ENCODE measurements around the gene CST5. TPM values are rescaled to one million over a fixed set of nuclear protein-coding genes. Genes with fewer than 3 reads are reported as not detected.
"Not testable (repeated sequence)": the region's sequence is repeated elsewhere in the genome, so short reads cannot be mapped to it uniquely, and the experiment has no call there.

CST5 gene
- total and polyA plus RNA-seq, 4 donors = 0.37 to 0.65 (median 0.55) TPM; not detected in 1

DNA sequence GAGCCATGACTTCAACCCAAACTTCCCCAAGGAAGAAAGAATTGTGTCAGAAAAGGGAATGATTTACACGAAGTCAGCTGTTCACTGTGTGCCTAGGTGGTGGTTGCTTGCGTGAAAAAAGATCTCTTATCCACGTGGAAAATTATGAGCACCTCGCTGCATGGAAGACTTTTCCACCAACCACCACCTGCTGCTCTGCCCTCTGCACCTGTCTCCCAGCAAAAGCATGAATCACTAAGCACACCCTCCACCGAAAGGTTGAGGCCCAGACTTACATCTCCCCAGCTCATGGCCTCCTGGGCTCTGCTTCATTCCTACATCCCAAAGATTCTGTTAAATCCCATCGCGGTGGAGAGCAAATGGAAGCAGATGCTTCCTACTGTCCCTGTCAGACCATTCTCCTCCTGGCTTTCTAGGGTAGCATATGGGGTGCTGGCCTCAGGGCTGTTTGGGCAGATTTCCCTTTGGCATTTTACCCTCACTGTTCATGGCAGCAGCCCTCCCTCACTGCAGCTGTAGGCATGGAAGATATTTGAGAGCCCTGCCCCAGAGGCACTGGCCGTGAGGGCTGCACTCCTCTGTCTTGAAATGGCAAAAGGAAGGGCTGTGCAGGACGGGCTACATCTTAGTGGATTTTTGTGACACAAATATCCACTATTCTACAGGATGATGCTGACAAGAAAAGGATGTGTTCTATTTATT, 37.6 kb upstream of the CST5 start:
- no peak overlapping the region for H3K9ac ChIP-seq (ENCODE audit: insufficient read depth in 1 of 2, low read length in 2 of 2)
- ATAC-seq (ENCODE audit: insufficient read depth, low FRiP score) (no peak), DNase-seq (no peak)
- no peak overlapping the region for H3K27ac ChIP-seq (ENCODE audit: low read depth in 1 of 2, low read length in 1 of 2)
- H3K36me3 ChIP-seq (ENCODE audit: control insufficient read depth in 4 of 4, insufficient read depth in 4 of 4, low read length in 4 of 4) = no peaks in the 10 kb centered on the region
- WGBS, 2 donors = 87 to 88% methylated on average over 9 of the region's 9 CpGs
- H3K4me1 ChIP-seq (ENCODE audit: control insufficient read depth in 5 of 5, insufficient read depth in 5 of 5, low read length in 5 of 5) = peaks cover 0 to 6% (median 4%) of the 10 kb centered on the region in 5 donors
- no peak overlapping the region for H3K4me3 ChIP-seq
- TF ChIP-seq, protein P1, sequence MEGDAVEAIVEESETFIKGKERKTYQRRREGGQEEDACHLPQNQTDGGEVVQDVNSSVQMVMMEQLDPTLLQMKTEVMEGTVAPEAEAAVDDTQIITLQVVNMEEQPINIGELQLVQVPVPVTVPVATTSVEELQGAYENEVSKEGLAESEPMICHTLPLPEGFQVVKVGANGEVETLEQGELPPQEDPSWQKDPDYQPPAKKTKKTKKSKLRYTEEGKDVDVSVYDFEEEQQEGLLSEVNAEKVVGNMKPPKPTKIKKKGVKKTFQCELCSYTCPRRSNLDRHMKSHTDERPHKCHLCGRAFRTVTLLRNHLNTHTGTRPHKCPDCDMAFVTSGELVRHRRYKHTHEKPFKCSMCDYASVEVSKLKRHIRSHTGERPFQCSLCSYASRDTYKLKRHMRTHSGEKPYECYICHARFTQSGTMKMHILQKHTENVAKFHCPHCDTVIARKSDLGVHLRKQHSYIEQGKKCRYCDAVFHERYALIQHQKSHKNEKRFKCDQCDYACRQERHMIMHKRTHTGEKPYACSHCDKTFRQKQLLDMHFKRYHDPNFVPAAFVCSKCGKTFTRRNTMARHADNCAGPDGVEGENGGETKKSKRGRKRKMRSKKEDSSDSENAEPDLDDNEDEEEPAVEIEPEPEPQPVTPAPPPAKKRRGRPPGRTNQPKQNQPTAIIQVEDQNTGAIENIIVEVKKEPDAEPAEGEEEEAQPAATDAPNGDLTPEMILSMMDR (IDR thresholded peaks at IDR 0.05; ENCODE audit: control extremely low read depth, extremely low read depth) = no peak
- H3K9me3 ChIP-seq (ENCODE audit: control insufficient read depth in 4 of 4, insufficient read depth in 3 of 4, low read length in 3 of 4) = peaks cover 0 to 2% (median 0%) of the 10 kb centered on the region in 4 donors
- no peaks in the 10 kb centered on the region for H3K27me3 ChIP-seq (ENCODE audit: control insufficient read depth in 3 of 3, insufficient read depth in 3 of 3, low read length in 2 of 3)

DNA sequence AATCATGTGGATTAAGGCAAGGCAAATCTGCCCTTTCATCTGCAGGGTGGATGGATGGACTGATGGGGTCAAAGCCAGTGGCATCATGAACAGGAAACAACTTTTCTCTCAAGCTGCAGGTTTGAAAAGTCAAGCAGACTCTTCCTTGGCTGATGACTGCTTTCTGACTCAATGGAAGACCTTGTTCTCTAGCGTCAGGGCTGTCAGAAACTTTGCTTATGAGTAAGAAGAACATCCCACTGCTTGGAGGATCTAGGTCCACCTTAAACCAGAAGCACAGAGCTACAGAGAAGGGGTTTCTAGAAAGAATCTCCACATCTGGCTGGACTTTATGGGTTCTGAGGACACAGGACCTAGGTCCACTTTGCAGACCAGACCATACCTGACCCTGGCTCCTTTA, 36.3 kb upstream of the CST5 start:
- WGBS, 2 donors = 73 to 83% methylated on average over 1 of the region's 1 CpG
- H3K9me3 ChIP-seq (ENCODE audit: control insufficient read depth in 4 of 4, insufficient read depth in 3 of 4, low read length in 3 of 4) = peaks cover 0 to 2% (median 0%) of the 10 kb centered on the region in 4 donors
- ATAC-seq (ENCODE audit: insufficient read depth, low FRiP score) (no peak), DNase-seq (no peak)
- H3K36me3 ChIP-seq (ENCODE audit: control insufficient read depth in 4 of 4, insufficient read depth in 4 of 4, low read length in 4 of 4) = no peaks in the 10 kb centered on the region
- H3K4me3 ChIP-seq = no peak overlapping the region
- H3K4me1 ChIP-seq (ENCODE audit: control insufficient read depth in 5 of 5, insufficient read depth in 5 of 5, low read length in 5 of 5) = peaks cover 0 to 6% (median 4%) of the 10 kb centered on the region in 5 donors
- H3K27ac ChIP-seq (ENCODE audit: low read depth in 1 of 2, low read length in 1 of 2) = no peak overlapping the region
- TF ChIP-seq, protein P1 (IDR thresholded peaks at IDR 0.05; ENCODE audit: control extremely low read depth, extremely low read depth) = no peak
- H3K27me3 ChIP-seq (ENCODE audit: control insufficient read depth in 3 of 3, insufficient read depth in 3 of 3, low read length in 2 of 3) = no peaks in the 10 kb centered on the region
- no peak overlapping the region for H3K9ac ChIP-seq (ENCODE audit: insufficient read depth in 1 of 2, low read length in 2 of 2)

GRCh38 chr20:23914469-23914868, 34.9 kb upstream of the CST5 start:
- H3K9ac ChIP-seq (ENCODE audit: insufficient read depth in 1 of 2, low read length in 2 of 2); H3K36me3 ChIP-seq (ENCODE audit: control insufficient read depth in 4 of 4, insufficient read depth in 4 of 4, low read length in 4 of 4); H3K9me3 ChIP-seq (ENCODE audit: control insufficient read depth in 4 of 4, insufficient read depth in 3 of 4, low read length in 3 of 4); H3K27ac ChIP-seq (ENCODE audit: low read depth in 1 of 2, low read length in 1 of 2); H3K4me3 ChIP-seq; H3K4me1 ChIP-seq (ENCODE audit: control insufficient read depth in 5 of 5, insufficient read depth in 5 of 5, low read length in 5 of 5); H3K27me3 ChIP-seq (ENCODE audit: control insufficient read depth in 3 of 3, insufficient read depth in 3 of 3, low read length in 2 of 3): not testable (repeated sequence)
- peak in 1 of 3 donors; percentile 2 for DNase-seq
- peak; percentile 78 for ATAC-seq (ENCODE audit: insufficient read depth, low FRiP score)
- WGBS, 2 donors = 62 to 79% methylated on average over 4 of the region's 4 CpGs

DNA sequence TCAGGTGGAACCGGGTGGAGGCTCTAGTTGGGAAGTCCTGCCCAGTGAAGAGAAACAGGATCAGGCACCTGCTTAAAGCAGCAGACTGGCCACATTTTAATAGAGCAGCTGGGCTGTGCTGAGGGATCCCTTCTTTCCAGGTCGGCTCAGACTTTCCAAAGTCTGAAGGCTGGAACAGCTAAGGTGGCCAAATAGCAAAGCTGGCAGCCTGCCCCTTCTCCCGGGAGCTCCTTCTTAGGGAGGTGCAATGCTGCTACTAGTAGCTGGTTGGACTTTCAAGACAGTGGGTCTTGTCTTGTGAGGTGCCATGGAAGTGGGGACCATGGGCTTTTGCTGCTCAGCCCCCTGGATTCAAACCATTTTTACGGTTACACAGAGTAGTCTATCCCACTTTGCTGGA, 30.7 kb upstream of the CST5 start:
- 77 to 79% methylated on average over 4 of the region's 4 CpGs for WGBS, 2 donors
- no peak overlapping the region for H3K4me3 ChIP-seq
- ATAC-seq (ENCODE audit: insufficient read depth, low FRiP score) (no peak), DNase-seq (no peak)
- no peaks in the 10 kb centered on the region for H3K27me3 ChIP-seq (ENCODE audit: control insufficient read depth in 3 of 3, insufficient read depth in 3 of 3, low read length in 2 of 3)
- no peaks in the 10 kb centered on the region for H3K4me1 ChIP-seq (ENCODE audit: control insufficient read depth in 5 of 5, insufficient read depth in 5 of 5, low read length in 5 of 5)
- no peak overlapping the region for H3K27ac ChIP-seq (ENCODE audit: low read depth in 1 of 2, low read length in 1 of 2)
- TF ChIP-seq, protein P1 (IDR thresholded peaks at IDR 0.05; ENCODE audit: control extremely low read depth, extremely low read depth) = no peak
- H3K9me3 ChIP-seq (ENCODE audit: control insufficient read depth in 4 of 4, insufficient read depth in 3 of 4, low read length in 3 of 4) = peaks cover 0 to 5% (median 1%) of the 10 kb centered on the region in 4 donors
- no peak overlapping the region for H3K9ac ChIP-seq (ENCODE audit: insufficient read depth in 1 of 2, low read length in 2 of 2)
- H3K36me3 ChIP-seq (ENCODE audit: control insufficient read depth in 4 of 4, insufficient read depth in 4 of 4, low read length in 4 of 4) = no peaks in the 10 kb centered on the region
